Heart left ventricle (tissue), 16 donors: ENCODE results near the gene ZDHHC11. TPM values are rescaled to one million over a fixed set of nuclear protein-coding genes. Genes with fewer than 3 reads are reported as not detected.

Source experiments
- ATAC-seq, 4 donors: fragments of 200-7000 bp; cut with Tn5 transposase; one replicate each; pipeline ENCODE4 v1.9.1; 2020 to 2022; ENCODE audit warnings: moderate library complexity in 4 of 4, mild to moderate bottlenecking in 3 of 4, moderate number of reproducible peaks in 1 of 4
- DNase-seq, 5 donors: peaks; one replicate each; pipeline ENCODE4 v3.0.0-alpha.2; 2020
- H3K27ac ChIP-seq, 12 donors: fragments of 200-600 bp; sonication (generic) in 4 of 12; one replicate each; pipeline versions ENCODE4 v1.5.0 to v1.8.0; 2016 to 2022; ENCODE audit warnings: mild to moderate bottlenecking in 2 of 12
- H3K27me3 ChIP-seq, 9 donors: fragments of 200-600 bp; sonication (generic) in 2 of 9; one replicate each; pipeline versions ENCODE4 v1.5.1 to v1.8.0; 2016 to 2022; ENCODE audit warnings: mild to moderate bottlenecking in 3 of 9
- H3K36me3 ChIP-seq, 9 donors: fragments of 200-600 bp; sonication (generic) in 2 of 9; one replicate each; pipeline versions ENCODE4 v1.5.0 to v1.8.0; 2018 to 2022; ENCODE audit warnings: mild to moderate bottlenecking in 2 of 9
- H3K4me1 ChIP-seq, 12 donors: fragments of 200-600 bp; sonication (generic) in 4 of 12; one replicate each; pipeline versions ENCODE4 v1.5.0 to v1.8.0; 2016 to 2022; ENCODE audit warnings: mild to moderate bottlenecking in 3 of 12
- H3K4me3 ChIP-seq, 12 donors: fragments of 200-600 bp; sonication (generic) in 4 of 12; one replicate each; pipeline versions ENCODE4 v1.5.0 to v1.8.0; 2017 to 2022; ENCODE audit warnings: mild to moderate bottlenecking in 9 of 12, moderate library complexity in 4 of 12
- H3K9me3 ChIP-seq, 12 donors: fragments of 200-600 bp; sonication (generic) in 4 of 12; one replicate each; pipeline versions ENCODE4 v1.5.0 to v1.8.0; 2016 to 2022; ENCODE audit warnings: mild to moderate bottlenecking in 1 of 12
- POLR2A ChIP-seq, 2 donors: fragments of 450-650 bp; IDR thresholded peaks; one replicate each; pipeline ENCODE4 v1.6.1; 2017; ENCODE audit warnings: antibody characterized with exemption in 2 of 2, mild to moderate bottlenecking in 2 of 2, moderate library complexity in 2 of 2
- WGBS, 4 donors: extraction: QIAGEN DNeasy Blood & Tissue Kit in 2 of 4; methylation state at CpG; one replicate each; pipeline versions ENCODE4 v1.1.5 to v1.1.7; 2013 to 2018; 5-methylcytosine and 5-hydroxymethylcytosine counted together
- intact Hi-C, 10 donors: fragments of 100-400 bp; cut with DNase I; formaldehyde crosslinking; loops; one replicate each; pipeline versions ENCODE4 v1.11.1 to v1.14.2; 2022
- polyA plus RNA-seq, 2 donors: library from polyadenylated mRNA; stranded (reverse); fragments of 200-250 nt; gene quantifications; one replicate each; pipeline ENCODE4 v1.2.3, GENCODE V29; 2013
- total RNA-seq, 9 donors: library from RNA; depleted of rRNA in 2 of 9; stranded (reverse); fragments of >200 nt in 2 of 9; fragmentation: NEBNext Ultra II Directional in 3 of 9; extraction: Animal tissue kit (Norgen Biotek cat#: 25700) in 3 of 9; gene quantifications; one replicate each; pipeline versions ENCODE4 v1.1.0 to v1.2.4, GENCODE V29; 2016 to 2023
- TF ChIP-seq, protein P1 (sequence below), 12 donors: fragments of 200-600 bp; sonication (generic) in 4 of 12; IDR thresholded peaks; one replicate each; pipeline versions ENCODE4 v1.5.0 to v1.8.0; 2018 to 2022; ENCODE audit warnings: antibody characterized with exemption in 12 of 12, mild to moderate bottlenecking in 5 of 12
- donor health status: ischemic (EF 13 %, LVEDD 7.1; RV severe dilation, severe dysfunction).
- donor health status: healthy with polysubstance abuse.
- donor health status: DM: no; HTN: yes; CAD: no.
- donor health status: DM: no; HTN: no; CAD: no.
- donor health status: ischemic (EF 25% LVEDD 6.9; RV normal size, moderate dysfunction).
- donor health status: ischemic (EF 25% LVEDD 5.7; RV mildly dilated, moderate dysfunction).
- donor health status: healthy.
- donor health status: DM: yes; HTN: yes; CAD: no.
- donor health status: ischemic (EF 35%, LVEDD 5.7; RV mildly dilated, moderate dysfunction).
- donor health status: nonischemic (EF 11% LVEDD 7.7; RV severe dilation, severe dysfunction).
- donor health status: DM: yes; HTN: yes; CAD: no.
- donor health status: PGD.
- donor health status: ischemic (EF 29% LVEDD 5.4; RV normal size, mild dysfunction).
- donor health status: nonischemic (EF 23%, LVEDD 6.1; RV moderate dilation, normal function).

ZDHHC11 gene
- total and polyA plus RNA-seq, 11 donors, result 6.3 to 25.0 (median 10.8) TPM

DNA sequence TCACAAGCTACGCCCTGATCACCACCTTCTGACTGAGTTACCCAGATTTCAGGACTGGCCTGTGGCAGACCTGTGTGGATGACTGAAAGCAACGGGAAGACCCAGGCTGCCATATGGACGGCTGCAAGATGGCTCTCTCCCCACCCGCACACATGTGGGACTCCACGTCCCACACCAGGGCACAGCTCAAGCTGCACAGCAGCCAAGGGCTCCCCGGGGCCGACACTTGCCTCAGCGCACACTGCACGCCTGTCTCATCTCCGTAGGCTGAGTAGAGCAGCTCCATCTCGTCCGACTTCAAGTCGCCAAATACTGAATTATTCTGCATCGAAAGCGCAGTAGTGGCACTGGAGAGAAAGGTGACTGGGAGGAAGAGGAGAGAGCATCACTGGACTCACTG lies 27.3 kb upstream of the ZDHHC11 start:
- 92 to 96% (median 95%) methylated on average over 15 of the region's 15 CpGs for WGBS, 4 donors
- peaks cover 0 to 78% (median 69%) of the 10 kb centered on the region in 9 donors for H3K36me3 ChIP-seq
- peak in 1 of 5 donors; percentile 23 for DNase-seq
- H3K27ac ChIP-seq, result no peak overlapping the region
- H3K9me3 ChIP-seq, result no peaks in the 10 kb centered on the region
- TF ChIP-seq, protein P1, sequence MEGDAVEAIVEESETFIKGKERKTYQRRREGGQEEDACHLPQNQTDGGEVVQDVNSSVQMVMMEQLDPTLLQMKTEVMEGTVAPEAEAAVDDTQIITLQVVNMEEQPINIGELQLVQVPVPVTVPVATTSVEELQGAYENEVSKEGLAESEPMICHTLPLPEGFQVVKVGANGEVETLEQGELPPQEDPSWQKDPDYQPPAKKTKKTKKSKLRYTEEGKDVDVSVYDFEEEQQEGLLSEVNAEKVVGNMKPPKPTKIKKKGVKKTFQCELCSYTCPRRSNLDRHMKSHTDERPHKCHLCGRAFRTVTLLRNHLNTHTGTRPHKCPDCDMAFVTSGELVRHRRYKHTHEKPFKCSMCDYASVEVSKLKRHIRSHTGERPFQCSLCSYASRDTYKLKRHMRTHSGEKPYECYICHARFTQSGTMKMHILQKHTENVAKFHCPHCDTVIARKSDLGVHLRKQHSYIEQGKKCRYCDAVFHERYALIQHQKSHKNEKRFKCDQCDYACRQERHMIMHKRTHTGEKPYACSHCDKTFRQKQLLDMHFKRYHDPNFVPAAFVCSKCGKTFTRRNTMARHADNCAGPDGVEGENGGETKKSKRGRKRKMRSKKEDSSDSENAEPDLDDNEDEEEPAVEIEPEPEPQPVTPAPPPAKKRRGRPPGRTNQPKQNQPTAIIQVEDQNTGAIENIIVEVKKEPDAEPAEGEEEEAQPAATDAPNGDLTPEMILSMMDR (IDR thresholded peaks at IDR 0.05), result no peak
- no peak for TF ChIP-seq POLR2A (IDR thresholded peaks at IDR 0.05)
- ATAC-seq, result peak in 1 of 4 donors; percentile 4
- no peak overlapping the region for H3K4me3 ChIP-seq
- peaks cover 0 to 4% (median 0%) of the 10 kb centered on the region in 12 donors for H3K4me1 ChIP-seq
- no peaks in the 10 kb centered on the region for H3K27me3 ChIP-seq
- intact Hi-C loops, result no loop called here

DNA sequence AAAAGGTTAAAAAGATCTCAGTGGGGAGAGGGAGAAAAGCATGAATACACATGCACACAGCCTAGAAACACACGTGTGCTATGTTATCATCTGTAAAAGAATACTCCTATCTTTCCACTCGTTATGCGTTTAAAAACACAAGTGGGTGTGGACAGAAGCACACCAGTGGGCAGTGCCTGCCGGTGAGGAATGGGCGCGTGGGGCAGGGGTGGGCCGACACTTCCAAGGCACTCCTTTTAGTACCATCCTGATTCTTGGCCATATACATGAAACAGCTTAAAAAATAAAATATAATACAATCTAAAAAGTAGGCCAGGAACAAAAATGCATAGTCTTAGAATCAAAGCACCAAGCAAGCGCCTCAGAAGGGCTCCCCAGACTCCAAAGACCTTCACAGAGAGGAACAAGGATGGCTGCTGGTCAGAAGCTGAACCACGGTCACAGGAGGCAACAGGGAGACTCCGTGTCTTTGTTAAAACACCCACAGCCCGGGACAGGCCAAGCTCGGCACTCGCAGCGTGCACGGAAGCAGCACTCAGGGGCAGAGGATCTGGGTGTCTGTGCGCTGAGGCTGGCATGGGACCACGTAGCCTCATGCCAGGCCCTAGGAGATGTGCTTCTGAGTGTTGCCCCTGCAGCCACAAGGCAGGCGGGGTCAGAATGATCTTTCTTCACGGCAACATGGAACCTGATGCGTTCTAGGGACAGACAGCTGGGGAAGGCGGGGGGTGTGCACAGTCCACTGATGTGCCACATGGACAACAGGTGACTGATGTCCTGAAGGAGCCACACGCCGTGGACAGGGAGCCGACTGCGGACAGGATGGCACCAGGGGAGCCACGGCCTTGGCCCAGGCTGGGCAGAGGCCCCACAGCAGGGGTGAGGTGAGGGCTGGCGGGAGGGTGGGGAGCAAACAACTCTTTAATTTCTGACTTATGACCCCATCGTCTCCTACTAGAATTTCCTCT lies 25.9 kb upstream of the ZDHHC11 start:
- no peak for TF ChIP-seq POLR2A (IDR thresholded peaks at IDR 0.05)
- TF ChIP-seq, protein P1 (IDR thresholded peaks at IDR 0.05), result no peak
- DNase-seq, result peak in 1 of 5 donors; percentile 45
- 91 to 93% (median 92%) methylated on average over 28 of the region's 28 CpGs for WGBS, 4 donors
- H3K4me1 ChIP-seq, result peaks cover 0 to 6% (median 0%) of the 10 kb centered on the region in 12 donors
- peaks cover 0 to 79% (median 73%) of the 10 kb centered on the region in 9 donors for H3K36me3 ChIP-seq
- H3K27ac ChIP-seq, result no peak overlapping the region
- no peak for ATAC-seq
- intact Hi-C loops, result no loop called here
- H3K9me3 ChIP-seq, result no peaks in the 10 kb centered on the region
- no peaks in the 10 kb centered on the region for H3K27me3 ChIP-seq
- no peak overlapping the region for H3K4me3 ChIP-seq

DNA sequence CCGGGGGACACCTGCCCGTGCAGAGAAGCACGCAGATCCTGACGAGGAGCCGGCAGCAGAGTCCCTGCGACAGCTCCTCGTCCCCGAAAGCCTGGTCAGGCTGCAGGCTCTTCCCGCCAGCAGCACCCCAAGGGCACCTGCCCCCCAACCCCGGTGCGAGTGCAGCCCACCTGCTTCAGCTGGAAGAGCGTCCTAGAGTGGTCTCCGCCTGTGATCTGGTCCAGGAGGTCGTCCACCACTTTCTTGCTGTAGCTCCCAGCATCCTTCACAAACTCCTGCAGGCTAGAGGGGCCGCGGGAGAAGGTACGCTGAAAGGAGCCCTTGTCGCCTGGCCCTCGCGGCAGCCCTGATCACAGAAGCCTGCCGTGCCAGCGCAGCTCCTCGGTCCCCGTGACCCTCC lies 25.1 kb upstream of the ZDHHC11 start:
- peak in 1 of 5 donors; percentile 29 for DNase-seq
- Histone ChIP-seq H3K4me3 (no peak overlapping the region), H3K36me3 (peaks cover 4 to 79% (median 73%) of the 10 kb centered on the region in 9 donors), H3K27ac (no peak overlapping the region), H3K4me1 (peaks cover 0 to 6% (median 0%) of the 10 kb centered on the region in 12 donors), H3K9me3 (no peaks in the 10 kb centered on the region), H3K27me3 (no peaks in the 10 kb centered on the region)
- TF ChIP-seq, protein P1 (IDR thresholded peaks at IDR 0.05), result no peak
- no peak for TF ChIP-seq POLR2A (IDR thresholded peaks at IDR 0.05)
- 94 to 97% (median 95%) methylated on average over 24 of the region's 24 CpGs for WGBS, 4 donors
- no peak for ATAC-seq
- intact Hi-C loops, result no loop called here

DNA sequence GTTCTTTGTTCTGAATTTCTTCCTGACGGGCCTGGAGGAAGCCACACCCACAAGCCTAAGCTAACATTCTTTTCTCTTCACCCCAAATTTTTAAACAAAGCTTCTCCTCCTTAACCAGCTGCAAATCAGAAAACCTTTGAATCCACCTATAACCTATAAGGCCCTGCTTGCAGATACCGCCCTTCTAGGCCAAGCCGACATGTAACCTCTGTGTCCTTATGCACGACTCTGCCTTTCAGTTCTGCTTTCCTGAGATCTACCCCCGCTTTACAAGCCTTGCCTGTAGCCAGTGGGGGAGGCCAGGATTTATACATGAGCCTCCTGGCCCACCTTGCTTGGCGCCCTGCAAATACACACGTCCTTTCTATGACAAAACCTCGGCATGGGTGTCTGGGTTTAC lies 22.5 kb upstream of the ZDHHC11 start:
- no peaks in the 10 kb centered on the region for H3K27me3 ChIP-seq
- intact Hi-C loops, result no loop called here
- TF ChIP-seq, protein P1 (IDR thresholded peaks at IDR 0.05), result no peak
- TF ChIP-seq POLR2A (IDR thresholded peaks at IDR 0.05), result no peak
- no peak overlapping the region for H3K27ac ChIP-seq
- no peaks in the 10 kb centered on the region for H3K9me3 ChIP-seq
- WGBS, 4 donors, result 74 to 81% (median 76%) methylated on average over 8 of the region's 8 CpGs
- peaks cover 5 to 100% (median 92%) of the 10 kb centered on the region in 9 donors for H3K36me3 ChIP-seq
- ATAC-seq (no peak), DNase-seq (peak in 1 of 5 donors; percentile 44)
- no peak overlapping the region for H3K4me3 ChIP-seq
- peaks cover 0 to 6% (median 0%) of the 10 kb centered on the region in 12 donors for H3K4me1 ChIP-seq
